NCI-H2107 treated with DMSO at 0.1 percent for 48 hours (cell line): Measurements from ENCODE around the gene POLD4.

Experiments used
- DNase-seq: peaks from one replicate; lab custom pipeline; 2025; ENCODE audit not compliant: unreplicated experiment; lab: John Stamatoyannopoulos, UW

POLD4 gene

GRCh38 chr11:67303132-67303834 is 50.1 kb downstream of the POLD4 start, which contains the start of gene SSH3:
Gene SSH3, plus strand, starts transcription at chr11:67303530. Its CDS starts 96 bp downstream, at chr11:67303626.
- no peak for DNase-seq

GRCh38 chr11:67302571-67303131 is 50.7 kb downstream of the POLD4 start:
- DNase-seq, result no peak

- DNase-seq, result peak; percentile 51
These were observed 51.3 kb downstream of the POLD4 start for GRCh38 chr11:67301951-67302516.

- DNase-seq, result no peak
These were observed 51.9 kb downstream of the POLD4 start for GRCh38 chr11:67301313-67301921.
